Thyroid gland (tissue), 4 donors: ENCODE data around the gene LMNTD1. TPM values are rescaled to one million over a fixed set of nuclear protein-coding genes. Genes with fewer than 3 reads are reported as not detected.
A peak's percentile ranks its signal among the peaks of the same experiment; 100 is the strongest.

Experiments
- DNase-seq, 2 donors: peaks; one replicate each; pipeline ENCODE4 v3.0.0-alpha.2; 2019
- H3K27ac ChIP-seq, 3 donors: fragments of 200-600 bp; sonication (generic); 1 replicate in 2 of 3; 2 replicates in 1 of 3; pipeline ENCODE4 v1.5.1; 2016 to 2019; ENCODE audit warnings: mild to moderate bottlenecking in 1 of 3, moderate library complexity in 1 of 3
- H3K27me3 ChIP-seq: fragments of 200-600 bp; sonication (generic); one replicate; pipeline ENCODE4 v1.5.1; 2019
- H3K36me3 ChIP-seq, 2 donors: fragments of 200-600 bp; sonication (generic); one replicate each; pipeline ENCODE4 v1.5.1; 2016 to 2019
- H3K4me1 ChIP-seq, 2 donors: fragments of 200-600 bp; sonication (generic); one replicate each; pipeline ENCODE4 v1.5.1; 2017 to 2019
- H3K4me3 ChIP-seq, 3 donors: fragments of 200-600 bp; sonication (generic); replicated peaks in 1 of 3; 1 replicate in 2 of 3; 2 replicates in 1 of 3; pipeline ENCODE4 v1.5.1; 2016; ENCODE audit warnings: mild to moderate bottlenecking in 1 of 3
- H3K9me3 ChIP-seq: fragments of 200-600 bp; sonication (generic); one replicate; pipeline ENCODE4 v1.5.1; 2017
- POLR2A ChIP-seq, 2 donors: fragments of 450-650 bp; IDR thresholded peaks; one replicate each; pipeline ENCODE4 v1.6.1; 2017; ENCODE audit warnings: antibody characterized with exemption in 2 of 2, mild to moderate bottlenecking in 2 of 2, moderate library complexity in 1 of 2
- WGBS, 2 donors: methylation state at CpG; one replicate each; pipeline ENCODE4 v1.1.5; 2017; 5-methylcytosine and 5-hydroxymethylcytosine counted together
- intact Hi-C: fragments of 100-400 bp; cut with DNase I; formaldehyde crosslinking; loops from one replicate; pipeline ENCODE4 v1.15.1; 2023
- total RNA-seq, 4 donors: library from RNA; depleted of rRNA; stranded (reverse); fragments of >200 nt; gene quantifications; one replicate each; pipeline ENCODE4 v1.2.3, GENCODE V29; 2016
- TF ChIP-seq, protein P1 (sequence below), 6 experiments: fragments of 200-600 bp in 3 of 6; fragments of 450-650 bp in 3 of 6; sonication (generic) in 3 of 6; IDR thresholded peaks; one replicate each; pipeline ENCODE4 v1.5.1; 2016 to 2019; ENCODE audit warnings: antibody characterized with exemption in 6 of 6, mild to moderate bottlenecking in 2 of 6, inconsistent platforms in 1 of 6, moderate library complexity in 1 of 6

Gene LMNTD1
- total RNA-seq, 4 donors from 2014 or later: 0.27 to 2.3 (median 0.67) TPM; not detected in 1

DNA sequence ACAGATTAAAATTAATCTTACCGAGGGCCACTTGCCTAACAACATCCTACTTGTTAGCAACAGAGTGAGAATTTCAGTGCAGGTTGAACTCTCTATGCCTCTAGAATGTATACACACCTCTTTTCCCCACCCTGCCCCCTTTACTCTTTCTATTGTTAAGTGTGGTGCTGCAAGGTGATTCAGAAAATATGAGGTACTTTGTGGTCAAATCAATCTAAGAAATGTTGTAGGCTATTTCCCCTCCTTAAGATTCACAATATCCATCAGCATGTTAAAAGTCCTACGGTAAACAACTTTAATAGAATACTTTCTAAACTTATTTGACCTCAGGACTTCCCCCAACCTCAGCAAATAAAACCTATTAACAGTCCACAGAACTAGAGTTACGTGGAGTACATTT lies 106.0 kb downstream of the LMNTD1 start:
- no peaks in the 10 kb centered on the region for H3K4me1 ChIP-seq
- no peak for DNase-seq
- H3K27ac ChIP-seq: no peak overlapping the region
- no peaks in the 10 kb centered on the region for H3K36me3 ChIP-seq
- no peaks in the 10 kb centered on the region for H3K9me3 ChIP-seq
- H3K4me3 ChIP-seq: no peak overlapping the region
- H3K27me3 ChIP-seq: no peaks in the 10 kb centered on the region
- intact Hi-C loops: no loop called here
- no peak for TF ChIP-seq POLR2A (IDR thresholded peaks at IDR 0.05)
- TF ChIP-seq, protein P1, sequence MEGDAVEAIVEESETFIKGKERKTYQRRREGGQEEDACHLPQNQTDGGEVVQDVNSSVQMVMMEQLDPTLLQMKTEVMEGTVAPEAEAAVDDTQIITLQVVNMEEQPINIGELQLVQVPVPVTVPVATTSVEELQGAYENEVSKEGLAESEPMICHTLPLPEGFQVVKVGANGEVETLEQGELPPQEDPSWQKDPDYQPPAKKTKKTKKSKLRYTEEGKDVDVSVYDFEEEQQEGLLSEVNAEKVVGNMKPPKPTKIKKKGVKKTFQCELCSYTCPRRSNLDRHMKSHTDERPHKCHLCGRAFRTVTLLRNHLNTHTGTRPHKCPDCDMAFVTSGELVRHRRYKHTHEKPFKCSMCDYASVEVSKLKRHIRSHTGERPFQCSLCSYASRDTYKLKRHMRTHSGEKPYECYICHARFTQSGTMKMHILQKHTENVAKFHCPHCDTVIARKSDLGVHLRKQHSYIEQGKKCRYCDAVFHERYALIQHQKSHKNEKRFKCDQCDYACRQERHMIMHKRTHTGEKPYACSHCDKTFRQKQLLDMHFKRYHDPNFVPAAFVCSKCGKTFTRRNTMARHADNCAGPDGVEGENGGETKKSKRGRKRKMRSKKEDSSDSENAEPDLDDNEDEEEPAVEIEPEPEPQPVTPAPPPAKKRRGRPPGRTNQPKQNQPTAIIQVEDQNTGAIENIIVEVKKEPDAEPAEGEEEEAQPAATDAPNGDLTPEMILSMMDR (IDR thresholded peaks at IDR 0.05): no peak
- WGBS, 2 donors: 91 to 93% methylated on average over 3 of the region's 3 CpGs

DNA sequence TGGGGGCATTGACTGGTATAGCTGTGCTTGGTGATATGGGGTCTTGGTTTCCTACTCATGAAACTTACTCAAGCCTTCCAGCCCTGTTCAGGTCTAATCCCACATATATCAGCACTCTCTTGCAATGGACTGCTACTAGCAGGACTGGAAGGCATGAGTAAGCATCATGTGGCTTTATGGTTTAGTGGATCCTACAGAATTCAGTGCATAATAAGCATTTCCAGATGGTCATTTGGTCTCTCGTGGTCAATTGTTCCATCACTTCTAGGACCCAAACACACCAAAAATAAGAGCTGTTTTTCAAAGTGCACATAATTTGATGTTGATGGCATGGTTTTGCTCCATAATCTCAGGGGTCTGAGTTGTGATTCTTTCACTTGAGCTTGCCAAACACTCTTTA lies 114.4 kb downstream of the LMNTD1 start:
- DNase-seq: no peak
- Histone ChIP-seq H3K27me3 (no peaks in the 10 kb centered on the region), H3K4me1 (peaks cover 9 to 10% of the 10 kb centered on the region in 2 donors), H3K36me3 (no peaks in the 10 kb centered on the region), H3K9me3 (no peaks in the 10 kb centered on the region), H3K27ac (no peak overlapping the region), H3K4me3 (no peak overlapping the region)
- intact Hi-C loops: loop anchor here (5.0 to 10.0 kb wide), 2 partner anchors 119 to 586 kb away; no protein-coding TSS in a partner anchor
- 93 to 100% methylated on average over 1 of the region's 1 CpG for WGBS, 2 donors
- TF ChIP-seq, protein P1 (IDR thresholded peaks at IDR 0.05): no peak
- TF ChIP-seq POLR2A (IDR thresholded peaks at IDR 0.05): no peak

GRCh38 chr12:25436206-25437030 lies 116.7 kb downstream of the LMNTD1 start:
- Histone ChIP-seq H3K36me3 (no peaks in the 10 kb centered on the region), H3K4me1 (peaks cover 16% of the 10 kb centered on the region in 2 donors), H3K27me3 (no peaks in the 10 kb centered on the region), H3K9me3 (no peaks in the 10 kb centered on the region), H3K27ac (no peak overlapping the region), H3K4me3 (no peak overlapping the region)
- TF ChIP-seq, protein P1 (IDR thresholded peaks at IDR 0.05): peak; percentile 51 to 84 (median 74)
- TF ChIP-seq POLR2A (IDR thresholded peaks at IDR 0.05): no peak
- DNase-seq: peak; percentile 18 to 28
- intact Hi-C loops: loop anchor here (5.0 to 10.0 kb wide), 2 partner anchors 121 to 588 kb away; no protein-coding TSS in a partner anchor
- 37 to 56% methylated on average over 9 of the region's 9 CpGs for WGBS, 2 donors

DNA sequence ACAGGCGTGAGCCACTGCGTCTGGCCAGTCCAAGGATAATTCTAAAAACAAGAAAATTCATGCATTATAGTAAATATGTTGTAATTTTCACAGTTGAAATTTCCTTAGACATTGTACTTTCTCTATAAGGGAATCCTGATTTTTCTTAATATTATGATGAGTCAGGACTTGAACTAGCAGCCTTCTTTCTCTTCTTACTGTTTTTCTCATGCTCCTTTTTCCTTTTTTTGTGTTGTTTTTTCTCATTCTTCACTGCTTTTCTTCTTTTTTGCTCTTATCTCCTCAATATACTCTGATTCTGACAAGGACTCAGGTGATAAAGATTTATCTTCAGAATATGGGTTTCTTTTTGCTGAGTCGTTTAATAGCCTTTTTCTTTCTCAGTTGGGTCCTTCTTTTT lies 117.7 kb downstream of the LMNTD1 start:
- no peak for DNase-seq
- intact Hi-C loops: loop anchor here (5.0 to 10.0 kb wide), 2 partner anchors 122 to 589 kb away; no protein-coding TSS in a partner anchor
- no peaks in the 10 kb centered on the region for H3K9me3 ChIP-seq
- H3K27me3 ChIP-seq: no peaks in the 10 kb centered on the region
- no peak overlapping the region for H3K4me3 ChIP-seq
- no peak overlapping the region for H3K27ac ChIP-seq
- WGBS, 2 donors: 85 to 94% methylated on average over 3 of the region's 3 CpGs
- peaks cover 16% of the 10 kb centered on the region in 2 donors for H3K4me1 ChIP-seq
- no peaks in the 10 kb centered on the region for H3K36me3 ChIP-seq
- TF ChIP-seq, protein P1 (IDR thresholded peaks at IDR 0.05): no peak
- TF ChIP-seq POLR2A (IDR thresholded peaks at IDR 0.05): no peak

DNA sequence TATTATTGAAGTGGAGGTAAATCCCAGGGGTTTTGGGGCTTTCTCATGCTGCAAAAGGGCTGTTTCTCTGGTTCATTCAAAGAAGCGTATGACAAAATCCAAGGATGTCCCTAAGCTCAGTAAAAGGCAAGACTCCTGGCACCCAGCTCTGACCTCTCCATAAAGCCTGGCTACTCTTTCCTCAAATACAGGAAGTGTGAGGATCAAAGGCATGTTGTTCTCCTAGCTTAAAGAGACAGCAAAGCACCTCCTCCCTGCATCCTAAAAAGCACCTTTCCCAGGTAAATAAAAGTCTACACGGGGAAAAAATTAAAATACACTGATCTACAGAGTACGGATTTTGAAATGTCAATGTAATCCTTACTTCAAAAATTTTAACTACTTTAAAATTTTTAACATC lies 118.6 kb downstream of the LMNTD1 start:
- Histone ChIP-seq H3K27me3 (no peaks in the 10 kb centered on the region), H3K36me3 (no peaks in the 10 kb centered on the region), H3K27ac (no peak overlapping the region), H3K4me3 (no peak overlapping the region), H3K9me3 (no peaks in the 10 kb centered on the region), H3K4me1 (peaks cover 16% of the 10 kb centered on the region in 2 donors)
- WGBS, 2 donors: 73 to 74% methylated on average over 3 of the region's 3 CpGs
- intact Hi-C loops: loop anchor here (10.0 kb wide), 1 partner anchor 590 kb away; no protein-coding TSS in a partner anchor
- TF ChIP-seq POLR2A (IDR thresholded peaks at IDR 0.05): no peak
- TF ChIP-seq, protein P1 (IDR thresholded peaks at IDR 0.05): no peak
- DNase-seq: no peak
